Activated CD4-positive, CD25-positive, alpha-beta regulatory T cell treated with anti-CD3 and anti-CD28 coated beads, Interleukin-2, amount 50 U/mL, for 72 hours (primary cell): ENCODE data around the gene SUB1.
A peak's percentile ranks its signal among the peaks of the same experiment; 100 is the strongest.
"Not testable (repeated sequence)": the region's sequence is repeated elsewhere in the genome, so short reads cannot be mapped to it uniquely, and the experiment has no call there.

Experiments
- DNase-seq: peaks from one replicate; pipeline ENCODE4 v3.0.0; 2021

The SUB1 gene

GRCh38 chr5:32585446-32586275 lies at the start of gene SUB1:
SUB1 (plus strand) TSS chr5:32585557; CDS start chr5:32588513, 2,956 bp downstream.
- peak; percentile 94 for DNase-seq

DNA sequence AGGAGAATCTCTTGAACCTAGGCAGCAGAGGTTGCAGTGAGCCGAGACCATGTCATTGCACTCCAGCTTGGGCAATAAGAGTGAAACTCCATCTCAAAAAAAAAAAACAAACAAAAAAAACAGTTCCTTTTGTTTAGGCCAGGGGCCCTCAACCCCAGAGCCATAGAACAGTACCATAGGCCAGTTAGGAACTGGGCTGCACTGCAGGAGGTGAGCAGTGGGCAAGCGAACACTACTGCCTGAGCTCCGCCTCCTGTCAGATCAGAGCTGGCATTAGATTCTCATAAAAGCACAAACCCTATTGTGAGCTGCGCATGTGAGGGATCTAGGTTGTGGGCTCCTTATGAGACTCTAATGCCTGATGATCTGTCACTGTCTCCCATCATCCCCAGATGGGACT lies 49.1 kb upstream of the SUB1 start:
- no peak for DNase-seq

DNA sequence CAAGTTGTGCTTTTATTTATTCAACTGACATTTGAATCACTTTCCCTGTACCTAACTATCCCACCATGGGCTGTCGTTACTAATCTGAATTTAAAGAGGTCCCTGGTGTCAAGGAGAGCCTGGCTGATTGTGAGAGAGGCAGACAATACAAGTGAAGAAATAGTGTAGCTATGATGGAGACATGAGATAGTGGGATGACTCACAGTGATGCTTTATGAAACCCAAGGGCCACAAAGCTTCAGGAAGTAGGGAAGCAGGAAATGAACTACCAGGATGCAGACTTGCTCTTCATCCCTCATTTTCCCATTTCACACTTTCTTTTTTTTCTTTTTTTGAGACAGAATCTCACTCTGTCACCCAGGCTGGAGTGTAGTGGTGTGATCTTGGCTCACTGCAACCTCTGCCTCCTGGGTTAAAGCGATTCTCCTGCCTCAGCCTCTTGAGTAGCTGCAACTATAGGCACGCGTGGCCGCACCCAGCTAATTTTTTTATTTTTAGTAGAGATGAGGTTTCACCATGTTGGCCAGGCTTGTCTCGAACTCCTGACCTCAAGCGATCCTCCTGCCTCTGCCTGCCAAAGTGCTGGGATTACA lies 47.8 kb upstream of the SUB1 start:
- DNase-seq: not testable (repeated sequence)

- DNase-seq: no peak
These were observed 47.3 kb upstream of the SUB1 start for GRCh38 chr5:32538031-32538547.

- no peak for DNase-seq
These were observed 45.1 kb upstream of the SUB1 start for GRCh38 chr5:32539981-32540845.

DNA sequence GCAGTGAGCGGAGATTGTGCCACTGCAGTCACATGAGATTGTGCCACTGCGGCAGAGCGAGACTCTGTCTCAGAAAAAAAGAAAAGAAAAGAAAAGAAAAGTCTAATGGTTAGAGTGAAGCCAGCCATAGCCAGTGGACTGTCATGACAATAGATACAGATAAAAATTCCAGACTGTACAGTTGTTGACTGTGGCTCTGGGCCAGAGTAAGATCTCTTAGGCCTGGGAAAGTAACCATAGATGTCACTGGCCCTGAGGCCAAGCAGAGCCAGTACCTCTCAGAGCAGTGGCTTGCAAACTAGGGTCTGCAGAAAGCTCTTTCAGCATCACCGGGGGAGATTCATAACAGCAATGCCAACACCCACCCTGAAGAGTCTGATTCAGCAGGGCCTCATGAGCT lies 44.1 kb upstream of the SUB1 start:
- no peak for DNase-seq

GRCh38 chr5:32542216-32543059 lies 42.9 kb upstream of the SUB1 start:
- DNase-seq: no peak

GRCh38 chr5:32543291-32543690 lies 42.1 kb upstream of the SUB1 start:
- DNase-seq: no peak

DNA sequence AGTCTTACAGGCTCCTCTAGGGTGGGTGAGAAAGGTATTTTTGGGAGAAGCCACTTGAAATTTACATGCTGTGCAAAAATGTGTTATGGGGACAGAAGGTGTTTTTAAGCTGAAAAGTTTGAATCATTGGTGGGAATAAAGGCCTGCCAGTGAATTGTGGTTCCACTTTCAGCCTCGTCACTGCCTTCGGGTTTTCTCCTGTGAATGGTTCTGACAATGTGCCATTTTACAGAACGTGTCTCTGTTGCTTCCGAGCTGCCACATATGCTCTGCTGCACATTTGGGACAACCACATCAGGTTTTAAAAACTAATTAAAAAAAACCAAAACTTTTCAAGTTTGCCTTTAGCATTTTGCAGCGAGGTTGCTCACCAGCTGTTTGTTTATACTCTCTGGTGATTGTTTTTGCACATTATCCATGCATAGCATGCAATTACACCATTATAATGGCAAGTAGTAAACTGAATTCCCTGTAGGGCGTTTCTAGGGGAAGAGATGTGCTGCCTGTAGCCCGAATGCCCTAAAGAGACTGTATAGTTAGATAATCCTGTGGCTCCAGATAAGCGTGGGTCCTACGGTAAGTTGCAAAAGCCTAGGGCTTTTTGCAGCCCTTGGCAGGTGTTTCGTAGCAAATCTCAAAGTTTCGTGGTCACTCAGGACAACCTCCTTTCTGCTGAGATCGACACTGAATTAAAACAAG lies 40.1 kb upstream of the SUB1 start:
- DNase-seq: no peak

DNA sequence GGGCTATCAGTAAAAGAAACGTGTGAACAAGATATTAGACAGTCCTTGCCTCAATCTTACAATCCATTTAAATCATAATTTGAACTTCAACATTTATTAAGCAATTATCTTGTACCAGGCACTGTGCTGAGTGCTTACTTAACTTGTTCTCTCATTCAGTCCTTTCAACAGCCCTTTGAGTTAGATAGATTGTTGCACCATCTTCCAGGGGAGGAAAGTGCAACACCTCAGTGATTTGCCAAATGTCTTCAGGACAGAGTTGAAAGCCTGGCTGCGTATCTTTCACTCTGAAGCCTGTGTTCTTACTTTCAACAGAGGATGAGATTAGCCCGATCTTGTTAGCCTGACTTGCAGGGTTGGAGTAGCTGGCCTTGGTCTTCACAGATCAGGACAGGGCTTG lies 34.2 kb upstream of the SUB1 start:
- DNase-seq: no peak

GRCh38 chr5:32551865-32552264 lies 33.5 kb upstream of the SUB1 start:
- DNase-seq: no peak

DNA sequence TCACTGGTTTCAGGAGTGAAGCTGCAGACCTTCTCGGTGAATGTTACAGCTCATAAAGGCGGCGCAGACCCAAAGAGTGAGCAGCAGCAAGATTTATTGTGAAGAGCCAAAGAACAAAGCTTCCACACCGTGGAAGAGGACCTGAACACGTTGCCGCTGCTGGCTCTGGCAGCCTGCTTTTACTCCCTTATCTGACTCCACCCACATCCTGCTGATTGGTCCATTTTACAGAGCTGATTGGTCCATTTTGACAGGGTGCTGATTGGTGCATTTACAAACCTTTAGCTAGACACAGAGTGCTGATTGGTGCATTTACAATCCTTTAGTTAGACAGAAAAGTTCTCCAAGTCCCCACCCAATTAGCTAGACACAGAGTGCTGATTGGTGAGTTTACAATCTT lies 32.9 kb upstream of the SUB1 start:
- DNase-seq: not testable (repeated sequence)

DNA sequence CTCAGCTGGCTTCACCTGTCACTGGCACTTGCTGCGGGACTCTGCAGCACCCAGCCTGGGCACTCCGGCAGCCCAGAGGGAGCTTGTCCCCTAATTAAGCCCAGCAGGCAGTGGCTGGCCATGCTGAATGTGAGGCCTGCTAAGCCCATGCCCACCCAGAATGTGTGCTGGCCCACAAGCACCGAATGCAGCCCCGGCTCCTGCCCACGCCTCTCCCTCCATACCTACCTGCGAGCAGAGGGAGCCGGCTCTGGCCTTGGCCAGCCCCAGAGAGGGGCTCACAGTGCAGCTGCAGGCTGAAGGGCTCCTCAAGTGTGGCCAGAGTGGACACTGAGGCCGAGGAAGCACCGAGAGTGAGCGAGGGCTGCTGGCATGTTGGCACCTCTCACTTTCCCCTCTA lies 32.4 kb upstream of the SUB1 start:
- no peak for DNase-seq

DNA sequence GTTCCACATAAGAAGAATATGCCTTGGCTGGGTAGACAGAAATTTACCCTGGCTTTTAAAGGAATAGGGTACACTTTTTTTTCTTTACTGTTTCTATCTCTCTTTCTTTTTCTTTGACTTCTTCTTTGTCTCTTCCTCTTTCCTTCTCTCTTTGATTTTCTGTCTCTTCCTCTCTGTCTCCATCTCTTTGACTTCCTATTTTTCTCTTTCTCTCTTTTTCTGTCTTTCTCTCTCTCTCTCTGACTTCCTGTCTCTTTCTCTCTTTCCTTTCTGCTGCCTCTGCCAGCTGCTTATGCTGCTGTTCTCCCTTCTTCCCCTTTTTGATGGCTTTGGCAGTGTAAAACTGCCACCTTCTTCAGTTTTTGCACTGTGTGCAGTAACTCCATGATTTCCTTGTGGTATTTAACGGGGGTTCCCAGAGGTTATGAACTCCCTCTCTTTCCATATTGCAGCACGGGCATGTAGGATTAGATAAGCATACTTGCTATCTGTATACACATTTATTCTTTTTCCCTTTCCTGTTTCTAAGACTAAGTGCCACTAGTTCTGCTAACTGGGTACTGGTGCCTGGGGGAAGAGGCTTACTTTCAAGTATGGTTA lies 31.1 kb upstream of the SUB1 start:
- DNase-seq: not testable (repeated sequence)

DNA sequence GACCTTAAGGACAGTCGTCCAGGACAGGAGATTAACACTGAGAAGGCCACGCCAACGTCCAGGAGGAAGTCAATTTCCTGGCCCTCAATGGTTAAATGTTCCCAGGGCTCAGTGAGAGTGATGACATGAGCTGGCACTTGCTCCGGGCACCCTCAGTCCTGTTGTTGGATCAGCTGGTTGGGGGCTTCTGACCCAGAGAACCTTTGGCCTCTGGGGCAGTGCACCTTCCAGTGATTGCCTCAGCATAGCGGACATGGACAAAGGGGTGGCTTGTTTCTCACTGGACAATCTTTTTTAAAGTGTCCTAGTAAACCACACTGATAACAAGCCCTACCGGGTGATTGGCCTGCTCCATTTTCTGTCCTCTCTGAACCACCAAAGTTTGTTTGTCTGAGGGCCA lies 28.8 kb upstream of the SUB1 start:
- not testable (repeated sequence) for DNase-seq

GRCh38 chr5:32559411-32559810 lies 25.9 kb upstream of the SUB1 start:
- no peak for DNase-seq

- DNase-seq: no peak
These were observed 25.4 kb upstream of the SUB1 start for GRCh38 chr5:32559921-32560320.

DNA sequence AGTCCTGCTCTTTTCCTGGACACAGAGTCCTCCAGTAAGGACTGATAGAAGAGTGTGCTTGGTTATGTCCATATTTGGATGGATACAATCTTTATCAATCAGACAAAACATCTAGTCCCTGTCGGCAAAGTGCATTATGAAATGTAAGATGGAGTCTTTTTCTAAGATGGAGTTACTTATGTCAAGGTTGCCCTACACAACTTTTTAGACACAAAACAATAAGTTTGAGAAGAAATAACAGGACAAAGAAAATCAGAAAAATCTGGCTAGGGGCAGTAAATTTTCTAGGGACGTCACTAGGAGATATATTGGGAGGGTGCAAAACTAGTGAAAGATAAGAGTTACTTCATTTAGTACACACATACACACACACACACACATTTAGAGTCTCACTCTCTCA lies 23.3 kb upstream of the SUB1 start:
- DNase-seq: no peak

DNA sequence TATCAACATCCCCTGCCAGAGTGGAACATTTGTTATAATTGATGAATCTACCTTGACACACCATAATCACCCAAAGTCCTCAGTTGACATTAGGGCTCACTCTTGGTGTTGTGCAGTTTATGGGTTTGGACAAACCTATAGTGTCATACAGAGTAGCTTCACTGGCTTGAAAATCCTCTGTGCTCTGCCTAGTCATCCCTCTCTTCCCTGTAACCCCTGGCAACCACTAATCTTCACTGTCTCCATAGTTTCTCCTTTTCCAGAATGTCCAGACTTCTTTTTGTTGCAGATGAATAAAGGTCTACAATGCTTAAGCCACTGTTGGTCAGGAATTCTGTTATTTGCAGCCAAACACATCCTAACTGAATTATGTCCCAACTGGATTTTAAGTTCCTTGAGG lies 22.5 kb upstream of the SUB1 start:
- no peak for DNase-seq

DNA sequence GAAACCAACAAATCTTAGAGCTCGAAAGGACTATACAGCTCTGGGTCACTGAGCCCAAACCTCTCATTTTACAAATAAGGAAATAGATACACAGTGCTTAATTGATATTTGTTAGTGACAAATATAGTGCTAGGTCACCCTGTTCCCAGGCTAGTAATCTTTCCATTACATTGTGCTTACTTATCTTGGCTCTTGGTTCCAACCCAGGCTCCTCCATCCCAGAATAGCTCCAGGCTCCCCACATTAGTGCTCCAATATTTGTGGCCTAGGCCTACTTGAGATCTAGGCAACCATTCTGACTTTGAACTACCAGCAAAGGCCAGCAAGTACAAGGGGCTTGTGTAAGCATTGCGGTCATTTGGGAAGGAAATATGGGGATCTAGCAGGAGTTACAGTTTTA lies 21.7 kb upstream of the SUB1 start:
- DNase-seq: no peak

- no peak for DNase-seq
These were observed 20.2 kb upstream of the SUB1 start for GRCh38 chr5:32565145-32565544.
